Measurements from ENCODE around the gene MUC6. TPM values are rescaled to one million over a fixed set of nuclear protein-coding genes. Genes with fewer than 3 reads are reported as not detected.

Gene MUC6
- polyA plus RNA-seq, 1 of the 3 experiments (the other 2 are of a cell fraction), result not detected

- Histone ChIP-seq H3K27me3 (ENCODE audit: insufficient read depth) (no peaks in the 10 kb centered on the region), H3K9me2 (no peaks in the 10 kb centered on the region), H3K36me3 (replicated peaks in 1 of 2; ENCODE audit: control insufficient read depth in 1 of 2, insufficient read depth in 2 of 2, low read length in 1 of 2) (peaks cover 17 to 52% of the 10 kb centered on the region in 2 experiments), H3F3A (replicated peaks; ENCODE audit: insufficient read depth) (no peaks in the 10 kb centered on the region), H3K4me1 (ENCODE audit: control insufficient read depth in 1 of 2, insufficient read depth in 2 of 2, low read depth in 1 of 2, low read length in 1 of 2) (no peaks in the 10 kb centered on the region), H3K9me3 (no peaks in the 10 kb centered on the region), H3K4me3 (ENCODE audit: low read depth in 2 of 2, low read length in 1 of 2) (no peak overlapping the region), H3K9ac (no peak overlapping the region), H3K79me2 (ENCODE audit: insufficient read depth) (peaks cover 6% of the 10 kb centered on the region; the same call in 1 of the 2 replicates), H4K20me1 (ENCODE audit: insufficient read depth) (no peaks in the 10 kb centered on the region), H3K4me2 (no peak overlapping the region), H2AFZ (ENCODE audit: low read depth) (no peak overlapping the region), H3K27ac (ENCODE audit: low read depth in 2 of 2, low read length in 1 of 2) (no peak overlapping the region)
- ChIA-PET CTCF (interaction anchor here (1.1 kb wide), 1 partner anchor 614 kb away, joined by 3 read pairs; no protein-coding TSS in a partner anchor), POLR2A (no interaction called here)
- WGBS (ENCODE audit: low lambda C conversion rate), result 95% methylated on average over 18 of the region's 26 CpGs
- TF ChIP-seq RCOR1 (IDR thresholded peaks at IDR 0.05; ENCODE audit: low read length) (no peak), GABPA (IDR thresholded peaks at IDR 0.05; ENCODE audit: low read depth) (no peak), GATA2 (CRISPR knock-in tag; IDR thresholded peaks at IDR 0.05) (no peak), YY1 (IDR thresholded peaks at IDR 0.05; ENCODE audit: low read depth) (no peak), EZH2phosphoT487 (IDR thresholded peaks at IDR 0.05; ENCODE audit: borderline replicate concordance, low read depth) (no peak), TAF1 (IDR thresholded peaks at IDR 0.05; ENCODE audit: borderline replicate concordance, low read depth, low read length) (no peak), MXI1 (IDR thresholded peaks at IDR 0.05; ENCODE audit: low read depth, low read length) (no peak), EP300 (IDR thresholded peaks at IDR 0.05; ENCODE audit: borderline replicate concordance in 1 of 2, low read depth in 1 of 2, low read length in 1 of 2) (no peak), PBX3 (IDR thresholded peaks at IDR 0.05) (no peak), RAD21 (IDR thresholded peaks at IDR 0.05; ENCODE audit: low read length) (no peak), USF1 (IDR thresholded peaks at IDR 0.05; ENCODE audit: borderline replicate concordance, low read depth) (no peak), REST (IDR thresholded peaks at IDR 0.05; ENCODE audit: low read depth, low read length) (no peak), MAX (IDR thresholded peaks at IDR 0.05; ENCODE audit: low read depth) (no peak), ELF1 (IDR thresholded peaks at IDR 0.05) (no peak), POLR2AphosphoS5 (IDR thresholded peaks at IDR 0.05; ENCODE audit: low read depth, low read length) (no peak), USF2 (IDR thresholded peaks at IDR 0.05; ENCODE audit: borderline replicate concordance, low read depth, low read length) (no peak), RXRA (IDR thresholded peaks at IDR 0.05; ENCODE audit: borderline replicate concordance, low read depth) (no peak)
- DNase-seq, result no peak
Measured at GRCh38 chr11:980438-981357, 55.8 kb downstream of the MUC6 start.

Data from SK-N-SH (cell line).